Keratinocyte (primary cell): Measurements from ENCODE around the gene COL25A1.

Source experiments
- EZH2 ChIP-seq: IDR thresholded peaks from one replicate; pipeline ENCODE4 v1.6.1; 2012; ENCODE audit warnings: inconsistent platforms, mild to moderate bottlenecking, low read length, moderate library complexity
- TF ChIP-seq, protein P1 (sequence below), 3 experiments: IDR thresholded peaks in 1 of 3; conservative IDR thresholded peaks in 1 of 3; optimal IDR thresholded peaks in 1 of 3; 2 replicates in 2 of 3; 3 replicates in 1 of 3; pipeline versions ENCODE3 to v1.5.1; 2011; ENCODE audit warnings: low read length in 3 of 3, mild to moderate bottlenecking in 3 of 3, moderate library complexity in 2 of 3, control low read depth in 1 of 3, inconsistent platforms in 1 of 3; ENCODE audit not compliant: insufficient read depth in 2 of 3; ENCODE audit errors: extremely low read depth in 1 of 3

- TF ChIP-seq, protein P1, sequence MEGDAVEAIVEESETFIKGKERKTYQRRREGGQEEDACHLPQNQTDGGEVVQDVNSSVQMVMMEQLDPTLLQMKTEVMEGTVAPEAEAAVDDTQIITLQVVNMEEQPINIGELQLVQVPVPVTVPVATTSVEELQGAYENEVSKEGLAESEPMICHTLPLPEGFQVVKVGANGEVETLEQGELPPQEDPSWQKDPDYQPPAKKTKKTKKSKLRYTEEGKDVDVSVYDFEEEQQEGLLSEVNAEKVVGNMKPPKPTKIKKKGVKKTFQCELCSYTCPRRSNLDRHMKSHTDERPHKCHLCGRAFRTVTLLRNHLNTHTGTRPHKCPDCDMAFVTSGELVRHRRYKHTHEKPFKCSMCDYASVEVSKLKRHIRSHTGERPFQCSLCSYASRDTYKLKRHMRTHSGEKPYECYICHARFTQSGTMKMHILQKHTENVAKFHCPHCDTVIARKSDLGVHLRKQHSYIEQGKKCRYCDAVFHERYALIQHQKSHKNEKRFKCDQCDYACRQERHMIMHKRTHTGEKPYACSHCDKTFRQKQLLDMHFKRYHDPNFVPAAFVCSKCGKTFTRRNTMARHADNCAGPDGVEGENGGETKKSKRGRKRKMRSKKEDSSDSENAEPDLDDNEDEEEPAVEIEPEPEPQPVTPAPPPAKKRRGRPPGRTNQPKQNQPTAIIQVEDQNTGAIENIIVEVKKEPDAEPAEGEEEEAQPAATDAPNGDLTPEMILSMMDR (optimal IDR thresholded peaks at IDR 0.05 in 1 of 3, IDR thresholded peaks at IDR 0.05 in 1 of 3, conservative IDR thresholded peaks at IDR 0.05 in 1 of 3; ENCODE audit: extremely low read depth in 1 of 3, insufficient read depth in 2 of 3, low read length in 3 of 3), result no peak
- TF ChIP-seq EZH2, result no peak
Observed at GRCh38 chr4:109078724-109079123, 223.7 kb downstream of the COL25A1 start.
